Measurements from ENCODE around the gene SLC44A1.
A peak's percentile ranks its signal among the peaks of the same experiment; 100 is the strongest.
"Not testable (repeated sequence)": the region's sequence is repeated elsewhere in the genome, so short reads cannot be mapped to it uniquely, and the experiment has no call there.

SLC44A1 gene

GRCh38 chr9:105243015-105243686 is 1.3 kb upstream of the SLC44A1 start:
- no peak for DNase-seq

GRCh38 chr9:105244734-105245028 is 230 bp downstream of the SLC44A1 start:
- no peak for DNase-seq

- peak; percentile 58 for DNase-seq
Measured at GRCh38 chr9:105245029-105245890, 809 bp downstream of the SLC44A1 start.

GRCh38 chr9:105245891-105246161 is 1.4 kb downstream of the SLC44A1 start:
- DNase-seq = no peak

- DNase-seq = no peak
Measured at GRCh38 chr9:105246656-105247173, 2.3 kb downstream of the SLC44A1 start.

- no peak for DNase-seq
Measured at GRCh38 chr9:105248691-105249090, 4.2 kb downstream of the SLC44A1 start.

- DNase-seq = no peak
Measured at GRCh38 chr9:105251133-105251532, 6.7 kb downstream of the SLC44A1 start.

GRCh38 chr9:105251733-105252404 is 7.4 kb downstream of the SLC44A1 start:
- DNase-seq = no peak

GRCh38 chr9:105252405-105252756 is 7.9 kb downstream of the SLC44A1 start:
- DNase-seq = no peak

- no peak for DNase-seq
Measured at GRCh38 chr9:105254226-105254625, 9.8 kb downstream of the SLC44A1 start.

GRCh38 chr9:105255421-105255820 is 11.0 kb downstream of the SLC44A1 start:
- DNase-seq = no peak

- not testable (repeated sequence) for DNase-seq
Measured at GRCh38 chr9:105256569-105256968, 12.1 kb downstream of the SLC44A1 start.

- no peak for DNase-seq
Measured at GRCh38 chr9:105257809-105258208, 13.4 kb downstream of the SLC44A1 start.

- no peak for DNase-seq
Measured at GRCh38 chr9:105258225-105258737, 13.8 kb downstream of the SLC44A1 start.

- no peak for DNase-seq
Measured at GRCh38 chr9:105259274-105259673, 14.8 kb downstream of the SLC44A1 start.

GRCh38 chr9:105259731-105260612 is 15.5 kb downstream of the SLC44A1 start:
- no peak for DNase-seq

GRCh38 chr9:105262497-105262896 is 18.0 kb downstream of the SLC44A1 start:
- DNase-seq = no peak

GRCh38 chr9:105264380-105264779 is 19.9 kb downstream of the SLC44A1 start:
- DNase-seq = no peak

- DNase-seq = not testable (repeated sequence)
Measured at GRCh38 chr9:105268254-105268653, 23.8 kb downstream of the SLC44A1 start.

GRCh38 chr9:105269593-105269992 is 25.1 kb downstream of the SLC44A1 start:
- no peak for DNase-seq

- DNase-seq = no peak
Measured at GRCh38 chr9:105270711-105271110, 26.3 kb downstream of the SLC44A1 start.

GRCh38 chr9:105273731-105274130 is 29.3 kb downstream of the SLC44A1 start:
- no peak for DNase-seq

GRCh38 chr9:105275111-105275510 is 30.7 kb downstream of the SLC44A1 start:
- no peak for DNase-seq
